HG03565 (cell line): ENCODE measurements around the gene CLEC11A.

ENCODE experiments used
- ATAC-seq: cut with Tn5 transposase; IDR thresholded peaks from one replicate; pipeline ENCODE4 v1.9.1; 2021; ENCODE audit warnings: mild to moderate bottlenecking, moderate library complexity; ENCODE audit not compliant: unreplicated experiment

Gene CLEC11A

DNA sequence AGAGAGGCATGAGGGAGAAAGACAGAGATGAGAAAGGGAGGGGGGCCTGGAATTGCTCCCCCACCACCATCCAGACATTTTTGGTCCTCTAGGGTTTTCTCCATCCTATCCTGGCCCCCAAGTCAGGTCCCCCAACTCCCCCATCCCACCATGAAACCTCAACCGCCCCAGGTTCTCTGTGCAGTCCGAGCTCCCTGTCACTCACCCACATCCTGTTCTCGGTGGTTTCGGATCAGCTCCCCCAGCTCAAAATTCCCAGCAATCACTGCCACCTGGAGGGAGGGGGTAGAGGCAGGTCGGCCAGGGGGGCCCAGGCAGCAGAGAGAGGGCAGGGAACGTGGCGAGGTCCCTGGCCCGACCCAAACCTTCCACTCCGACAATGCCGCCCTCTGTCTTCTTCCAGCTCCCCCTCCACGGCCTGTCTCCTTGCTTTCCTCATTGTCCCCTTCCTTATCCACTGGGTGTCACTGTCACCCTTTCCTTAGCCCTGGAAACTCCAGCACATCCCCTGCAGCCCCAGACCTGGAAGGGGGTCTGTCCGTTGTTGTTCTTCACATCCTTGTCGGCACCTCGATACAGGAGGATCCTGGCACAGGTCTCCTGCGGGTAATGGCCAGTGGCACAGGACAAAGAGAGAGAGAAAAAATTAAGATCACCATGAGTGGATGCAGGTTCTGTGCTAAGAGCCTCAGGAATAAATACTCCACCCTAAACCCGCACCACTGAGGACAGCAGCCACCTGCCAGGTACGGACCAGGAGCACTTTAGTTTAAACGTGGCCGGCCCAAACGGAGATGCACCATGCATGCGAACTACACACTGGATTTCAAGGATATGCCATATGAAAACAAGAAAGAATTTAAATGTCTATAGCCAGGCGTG is 19.0 kb upstream of the CLEC11A start:
- ATAC-seq: no peak

DNA sequence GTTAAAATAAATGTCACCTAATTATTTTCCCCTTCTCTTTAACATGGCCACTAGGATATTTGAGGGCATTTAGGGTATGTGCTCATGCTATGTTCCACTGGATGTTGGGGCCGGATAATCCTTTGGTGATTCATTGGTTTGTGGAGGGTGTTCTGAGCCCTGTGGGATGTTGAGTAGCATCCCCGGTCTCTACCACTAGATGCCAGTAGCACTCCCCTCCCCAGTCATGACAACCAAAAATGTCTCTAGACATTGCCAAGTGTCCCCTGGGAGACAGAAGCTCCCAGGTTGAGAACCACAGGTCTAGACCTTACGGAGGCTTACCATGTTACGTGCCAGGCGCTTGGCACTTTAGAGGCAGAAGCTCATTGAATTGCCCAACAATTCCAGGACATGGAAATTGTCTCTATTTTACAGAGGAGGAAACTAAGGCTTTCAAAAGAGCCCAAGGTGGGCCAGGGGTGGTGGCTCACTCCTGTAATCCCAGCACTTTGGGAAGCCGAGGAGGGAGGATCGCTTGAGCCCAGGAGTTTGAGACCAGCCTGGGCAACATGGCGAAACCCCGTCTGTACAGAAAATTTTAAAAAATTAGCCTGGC is 17.6 kb upstream of the CLEC11A start:
- no peak for ATAC-seq

DNA sequence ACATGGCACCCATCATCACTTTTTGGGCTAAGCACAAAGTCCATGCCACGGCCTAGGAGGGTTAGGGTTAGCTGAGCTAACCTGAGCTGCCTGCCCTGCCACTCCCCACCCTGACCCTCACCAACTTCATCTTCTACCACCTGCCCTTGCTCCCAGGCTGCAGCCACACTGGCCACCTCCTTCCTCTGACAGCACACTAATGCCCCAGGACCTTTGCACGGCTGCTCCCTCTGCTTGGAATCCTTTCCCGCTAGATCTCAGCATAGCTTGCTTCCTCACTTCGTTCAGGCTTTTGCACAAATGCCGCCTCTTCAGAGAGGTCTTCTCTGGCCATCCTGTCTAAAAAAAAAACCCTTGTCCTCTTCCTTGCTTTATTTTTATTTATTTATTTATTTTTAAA is 16.8 kb upstream of the CLEC11A start:
- ATAC-seq: no peak

DNA sequence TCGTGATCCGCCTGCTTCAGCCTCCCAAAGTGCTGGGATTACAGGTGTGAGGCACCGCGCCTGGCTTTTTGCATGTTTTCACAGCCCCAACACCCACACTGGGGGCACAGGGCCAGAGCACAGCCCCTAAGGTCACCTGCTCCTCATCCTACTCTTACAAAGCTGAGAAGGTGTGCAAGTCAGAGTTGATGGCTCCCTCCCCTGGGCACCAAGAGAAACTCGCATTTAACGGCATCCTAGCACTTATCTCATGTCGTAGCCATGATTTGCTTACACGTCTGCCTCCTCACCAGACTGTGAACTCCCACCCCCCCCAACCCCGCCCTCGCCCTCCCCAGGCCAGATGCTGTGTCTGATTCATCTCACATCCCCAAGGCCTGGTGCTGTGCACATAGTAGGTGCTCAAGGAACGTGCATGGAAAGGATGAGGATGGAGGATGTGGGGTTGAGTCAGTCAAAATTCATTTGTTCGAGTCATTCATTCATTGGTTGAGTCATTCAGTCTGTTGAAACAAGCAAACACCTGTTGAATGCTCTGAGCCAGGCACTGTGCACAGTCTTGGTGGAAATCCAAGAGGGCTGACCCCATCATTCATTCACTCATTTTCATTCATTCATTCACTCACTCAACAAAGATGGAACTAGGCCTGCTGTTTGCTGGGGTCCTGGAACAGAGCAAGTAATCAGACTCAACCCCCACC is 14.8 kb upstream of the CLEC11A start:
- no peak for ATAC-seq

DNA sequence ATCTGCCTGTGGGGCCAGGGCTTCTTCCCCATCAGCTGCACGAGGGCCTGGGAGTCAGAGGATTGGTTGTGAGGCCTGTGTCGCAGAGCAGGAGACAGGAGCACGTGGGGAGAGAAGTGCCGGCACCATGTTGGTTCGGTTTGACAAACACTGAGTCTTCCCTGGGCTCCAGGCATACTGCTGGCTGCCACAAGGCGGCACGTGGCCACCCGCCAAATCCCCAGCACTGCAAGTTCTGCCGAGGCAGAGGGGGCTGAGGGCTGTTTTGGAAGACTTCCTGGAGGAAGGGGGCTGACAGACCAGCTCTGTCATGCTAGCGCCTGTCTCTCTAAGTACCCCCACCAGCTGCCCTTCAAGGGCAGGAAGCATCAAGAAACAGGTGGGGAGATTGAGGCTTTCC is 13.1 kb upstream of the CLEC11A start:
- no peak for ATAC-seq

DNA sequence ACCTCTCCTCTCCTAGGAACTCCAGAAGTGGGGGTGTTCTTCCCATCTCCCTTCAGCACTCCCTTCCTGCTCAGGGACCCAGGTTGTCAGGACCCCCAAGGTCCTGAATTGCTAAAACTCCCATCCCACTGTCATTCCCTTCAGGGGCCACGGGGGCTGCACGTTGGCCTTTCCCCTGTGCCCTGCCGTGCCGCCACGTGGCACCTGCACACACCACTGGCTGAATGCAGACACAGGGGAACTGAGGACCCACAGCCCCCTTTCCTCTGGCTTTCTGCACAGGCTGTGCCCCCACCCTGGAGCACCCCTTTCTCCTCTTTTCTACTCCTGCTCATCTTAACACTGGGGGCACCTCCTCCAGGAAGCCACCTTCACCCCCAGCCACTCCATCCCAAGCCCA is 12.6 kb upstream of the CLEC11A start:
- no peak for ATAC-seq

DNA sequence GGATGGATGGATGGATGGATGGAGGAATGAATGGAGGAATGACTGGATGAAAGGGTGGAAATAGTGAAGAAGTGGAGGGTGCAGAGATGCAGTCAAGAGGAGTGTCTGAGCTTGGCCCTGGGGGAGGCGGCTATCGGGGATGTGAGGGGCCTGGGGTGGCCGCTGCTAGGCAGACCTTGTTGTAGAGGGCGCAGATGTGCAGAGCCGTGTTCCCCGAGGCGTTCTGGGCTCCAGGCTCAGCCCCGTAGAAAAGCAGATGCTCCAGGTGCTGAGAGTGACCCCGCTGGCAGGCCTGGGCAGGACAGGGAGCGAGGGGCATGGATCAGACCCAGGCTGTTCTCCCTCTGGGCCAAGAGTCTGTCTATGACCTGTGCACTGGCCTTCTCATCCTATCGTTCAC is 12.0 kb upstream of the CLEC11A start:
- ATAC-seq: no peak

DNA sequence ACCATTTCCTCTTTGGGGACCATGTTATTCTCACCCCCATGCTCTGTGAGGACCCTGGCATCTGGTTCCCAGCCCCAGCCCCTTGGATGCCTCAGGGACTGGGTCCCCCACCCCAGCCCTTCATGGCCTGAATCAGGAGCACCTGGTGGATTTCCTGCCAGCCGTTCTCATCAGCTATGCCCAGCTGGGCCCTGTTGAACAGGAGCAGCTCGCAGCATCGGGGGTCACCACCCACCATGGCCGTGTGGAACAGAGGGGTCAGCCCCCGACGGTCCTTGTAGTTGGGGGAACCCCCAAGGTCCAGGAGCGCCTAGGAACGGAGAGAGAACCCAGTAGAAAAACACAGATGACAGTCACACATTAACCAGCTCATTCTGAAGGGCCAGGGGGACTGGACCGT is 11.4 kb upstream of the CLEC11A start:
- ATAC-seq: no peak

DNA sequence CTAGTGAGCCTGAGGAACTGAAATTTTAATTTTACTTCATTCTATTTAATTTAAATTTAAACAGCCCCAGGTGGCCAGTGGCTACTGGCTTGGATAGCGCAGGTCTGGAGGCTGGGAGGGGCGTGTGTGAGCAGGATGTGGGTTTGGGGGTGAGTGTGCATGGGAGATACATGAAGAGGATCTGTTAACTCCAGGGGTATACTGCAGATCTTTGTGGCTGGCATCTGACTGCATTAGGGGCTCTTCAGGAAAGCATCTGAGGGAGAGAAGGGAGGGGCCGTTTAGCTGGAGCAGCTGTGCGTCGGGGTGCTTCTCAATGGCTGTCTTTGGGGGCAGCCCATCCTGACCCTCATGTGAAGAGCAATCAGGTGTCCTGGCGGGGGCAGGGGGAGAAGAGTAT is 10.3 kb upstream of the CLEC11A start:
- no peak for ATAC-seq

DNA sequence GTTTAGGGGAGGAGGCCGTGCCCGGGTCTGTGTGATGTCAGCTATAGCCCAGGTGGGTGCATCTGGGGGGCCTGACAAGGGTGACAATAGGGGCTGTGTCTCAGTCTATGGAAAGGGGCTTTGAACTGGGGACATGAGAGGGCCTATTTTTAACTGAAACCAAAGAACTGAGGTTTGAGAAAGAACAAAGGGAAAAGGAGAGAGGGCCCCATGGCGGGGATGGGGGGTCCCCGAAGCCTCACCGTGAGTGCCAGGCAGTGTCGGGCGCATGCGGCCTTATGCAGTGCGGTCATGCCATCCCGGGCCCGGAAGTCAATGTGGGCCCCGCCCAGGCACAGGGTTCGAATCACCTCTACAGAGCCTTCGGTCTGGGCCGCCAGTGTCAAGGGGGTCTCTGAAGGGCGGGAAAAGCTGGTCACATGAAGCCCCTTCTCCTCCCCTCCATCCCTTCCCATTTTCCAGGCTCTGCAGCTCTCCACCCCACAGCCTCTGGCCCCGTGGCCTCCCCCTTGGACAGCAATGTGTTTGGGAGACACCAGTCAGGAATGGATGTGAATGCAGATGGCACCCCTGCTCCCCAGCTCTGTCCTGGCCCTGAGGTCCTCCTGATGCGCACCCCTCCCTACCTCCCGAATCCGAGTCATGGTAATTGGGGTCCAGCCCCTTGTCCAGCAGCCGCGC is 9.5 kb upstream of the CLEC11A start:
- no peak for ATAC-seq

DNA sequence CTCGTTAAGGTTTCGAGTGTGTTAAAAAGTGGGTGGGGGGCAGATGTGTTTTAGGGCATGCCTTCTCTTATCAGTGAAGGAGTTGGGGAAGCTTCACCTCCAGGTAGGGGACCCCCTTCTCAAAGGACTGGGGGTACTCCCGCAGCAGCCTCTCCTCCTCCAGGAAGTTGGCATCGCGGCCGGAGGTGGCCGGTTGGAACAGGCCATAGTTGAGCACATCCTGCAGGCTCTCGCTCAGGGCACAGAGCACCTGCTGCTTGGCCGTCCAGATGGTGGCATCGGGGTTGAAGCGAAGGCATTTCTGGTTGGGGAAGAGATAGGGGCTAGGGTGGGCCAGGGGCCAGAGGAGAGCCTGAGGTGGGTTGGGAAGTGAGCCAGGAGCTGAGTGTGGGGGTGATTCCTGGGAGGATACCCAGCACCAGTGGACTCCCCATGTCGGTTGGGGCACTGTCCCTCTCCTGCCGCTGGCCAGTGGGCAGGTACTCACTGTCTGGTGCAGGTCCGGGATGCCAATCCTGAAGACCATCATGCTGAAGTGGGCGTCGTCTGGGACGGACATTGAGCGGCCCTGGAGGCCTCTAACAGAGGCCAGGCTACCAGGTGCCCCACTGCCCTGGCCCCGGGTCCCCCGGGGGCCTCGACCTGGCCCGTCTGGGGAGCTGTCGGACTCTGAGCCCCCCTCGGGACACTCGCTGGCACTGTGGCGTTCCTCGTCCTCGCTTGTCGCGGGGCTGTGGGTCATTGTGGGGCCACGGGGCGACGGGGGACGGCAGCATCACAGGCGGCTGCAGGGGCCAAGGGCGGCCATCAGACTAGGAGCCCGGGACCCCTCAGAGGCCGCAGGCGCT is 6.8 kb upstream of the CLEC11A start:
- no peak for ATAC-seq

DNA sequence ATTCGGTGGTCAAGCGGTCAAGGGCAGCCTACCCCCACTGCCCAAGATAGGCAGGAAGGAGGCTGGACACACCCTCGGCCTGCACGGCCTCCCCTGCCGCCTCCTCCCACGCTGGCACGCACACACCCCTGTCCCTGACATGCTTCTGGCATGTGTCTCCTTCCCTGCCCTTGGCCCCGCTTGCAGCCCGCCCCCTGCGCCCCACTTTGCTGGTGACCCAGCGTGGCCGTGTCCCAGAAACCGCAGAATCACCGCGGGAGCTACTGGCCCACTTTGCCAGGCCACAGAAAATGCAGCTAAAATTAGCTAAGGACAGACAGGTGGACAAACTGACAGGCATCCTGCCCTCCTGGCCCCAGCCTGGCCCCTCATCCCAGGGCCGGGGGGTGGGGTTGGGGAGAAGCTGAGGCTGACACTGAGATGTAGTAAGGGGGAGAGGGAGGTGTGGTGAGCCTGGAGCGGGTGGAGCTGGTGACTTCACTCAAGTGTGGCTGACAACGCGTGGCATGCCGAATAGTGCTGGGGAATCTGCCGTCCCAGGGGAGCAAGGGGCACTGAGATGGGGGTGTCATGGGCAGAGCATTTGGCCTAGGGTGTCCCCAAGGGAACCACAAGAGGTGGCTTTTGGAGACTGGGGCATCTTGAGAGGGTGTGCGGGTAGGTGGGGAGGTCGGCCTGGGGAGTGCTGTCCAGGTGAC is 6.0 kb upstream of the CLEC11A start:
- no peak for ATAC-seq

DNA sequence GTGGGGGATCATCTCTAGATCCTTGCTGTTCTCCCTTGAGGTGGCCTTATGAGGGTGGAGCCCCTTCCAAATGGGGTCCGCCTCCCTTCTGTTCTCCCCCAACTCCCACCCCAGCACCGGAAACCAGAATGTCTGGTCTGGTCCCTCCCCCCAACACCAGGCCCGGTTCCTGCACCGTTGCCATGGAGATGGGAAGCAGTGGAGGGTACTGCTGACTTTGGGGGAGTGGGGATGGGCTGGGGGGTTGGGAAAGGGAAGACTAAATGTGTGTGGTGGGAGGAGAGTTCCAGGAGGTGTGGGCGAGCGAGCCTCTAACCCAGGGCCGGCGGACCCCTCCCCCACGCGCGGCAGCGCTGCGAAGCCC is 5.3 kb upstream of the CLEC11A start:
- ATAC-seq: no peak

DNA sequence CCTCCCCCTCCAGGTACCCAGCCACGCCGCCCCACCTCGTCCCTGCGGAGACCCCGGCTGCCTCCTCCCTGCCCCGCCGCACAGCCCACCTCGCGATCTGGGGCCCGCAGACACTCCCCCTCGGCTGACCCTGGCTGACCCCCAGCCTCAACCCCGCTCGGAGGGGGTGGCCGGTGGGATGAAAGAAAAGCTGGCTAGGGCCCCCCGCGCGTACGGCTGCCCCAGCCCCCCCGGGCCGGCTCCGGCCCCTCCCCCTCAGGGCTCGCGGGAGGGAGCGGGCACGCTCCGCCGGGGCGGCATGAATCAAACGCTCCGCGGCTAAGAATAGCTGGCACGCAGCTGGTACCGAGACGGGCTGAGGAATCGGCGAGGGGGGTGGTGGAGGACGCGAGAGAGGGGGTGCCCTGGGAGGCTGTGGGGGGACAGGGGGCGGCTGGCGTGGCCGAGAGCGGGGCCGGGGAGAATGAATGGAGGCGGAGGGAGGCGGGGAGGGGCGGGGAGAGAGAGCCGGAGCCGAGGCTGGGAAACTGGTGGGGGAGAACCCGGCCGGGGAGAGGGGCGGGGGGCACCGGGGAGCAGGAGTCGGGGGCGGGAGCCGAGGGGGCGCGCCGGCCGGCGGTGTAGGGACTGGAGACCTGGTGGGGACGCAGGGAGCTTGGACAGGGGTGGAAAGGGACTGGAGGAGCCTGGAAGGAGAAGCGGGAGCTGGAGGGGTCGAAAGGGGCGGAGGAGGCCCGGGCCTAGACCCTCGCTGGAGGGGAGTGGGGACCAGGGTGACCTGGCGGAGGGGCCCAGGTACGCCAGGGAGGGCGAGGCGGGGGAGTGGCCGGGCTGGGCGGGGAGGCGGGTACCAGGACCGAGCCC is 4.7 kb upstream of the CLEC11A start:
- no peak for ATAC-seq

DNA sequence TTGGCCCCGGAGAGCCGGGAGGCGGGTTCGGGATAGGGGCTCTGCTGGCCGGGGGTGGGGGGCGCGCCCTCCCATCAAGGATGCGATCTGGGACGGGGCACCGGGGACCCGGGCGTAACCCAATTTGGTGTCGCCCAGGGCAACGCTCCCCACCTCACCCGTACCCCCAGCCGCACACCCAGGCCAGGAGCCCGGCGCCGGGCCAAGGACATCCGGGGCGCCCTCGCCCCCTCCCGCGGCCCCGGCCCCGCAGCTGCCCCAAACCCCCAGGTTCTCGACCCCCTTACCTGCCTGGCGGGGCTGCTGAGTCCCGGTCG is 4.1 kb upstream of the CLEC11A start:
- no peak for ATAC-seq

DNA sequence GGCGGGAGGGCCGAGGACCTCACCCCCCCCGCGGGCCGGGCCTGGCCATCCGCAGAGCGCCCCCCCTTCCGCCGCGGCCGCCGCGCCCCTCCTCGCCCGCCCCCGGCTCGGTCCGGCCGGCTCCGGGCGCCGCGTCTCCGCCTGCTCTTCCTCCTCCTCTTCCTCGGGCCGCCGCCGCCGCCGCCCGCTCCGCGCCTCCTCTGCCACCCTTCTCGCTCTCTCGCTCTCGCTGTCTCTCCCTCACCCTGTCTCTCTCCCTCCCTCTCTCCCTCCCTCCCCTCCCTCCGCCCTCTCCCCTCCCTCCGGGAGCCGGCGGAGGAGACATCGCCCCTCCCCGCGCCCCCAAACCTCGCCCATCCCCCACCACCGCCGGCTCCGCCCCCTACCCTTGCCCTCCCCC is 3.6 kb upstream of the CLEC11A start, which contains the start of gene SHANK1:
Gene SHANK1, minus strand, starts transcription at position 237 of the 400 bp plus-strand sequence. CDS start 2,883 bp downstream, outside the sequence.
- no peak for ATAC-seq

DNA sequence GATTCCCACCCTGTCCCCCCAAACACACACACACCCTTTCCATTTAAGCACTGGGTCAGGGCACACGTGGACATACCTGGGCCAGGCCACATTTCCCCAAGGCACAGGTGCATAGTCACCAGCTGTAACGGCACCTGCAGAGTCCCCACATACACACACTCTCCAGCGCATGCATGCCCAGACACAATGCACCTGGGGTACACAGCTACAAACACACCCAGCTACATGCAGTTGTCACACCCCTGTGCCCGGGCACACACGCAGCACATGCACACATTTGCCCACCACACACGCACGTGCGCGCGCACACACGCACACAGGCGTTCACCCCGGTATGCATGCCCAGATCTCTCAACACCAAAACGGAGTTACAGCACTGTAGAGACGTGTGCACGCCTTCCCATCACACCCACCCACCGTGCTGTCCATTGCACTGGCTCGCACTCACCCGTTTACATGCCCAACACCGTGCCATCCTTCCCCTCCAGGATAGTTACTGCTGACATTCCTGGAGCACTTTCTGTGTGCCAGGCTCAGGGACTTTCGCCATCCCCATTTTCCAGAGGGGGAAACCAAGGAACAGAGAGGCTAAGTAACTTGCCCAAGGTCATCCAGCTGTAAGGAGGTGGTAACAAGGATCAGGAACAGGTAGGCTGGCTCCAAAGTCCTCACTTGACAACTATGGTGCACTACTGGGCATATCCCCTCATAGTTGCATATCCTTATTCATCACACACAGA is 2.8 kb upstream of the CLEC11A start:
- ATAC-seq: no peak

DNA sequence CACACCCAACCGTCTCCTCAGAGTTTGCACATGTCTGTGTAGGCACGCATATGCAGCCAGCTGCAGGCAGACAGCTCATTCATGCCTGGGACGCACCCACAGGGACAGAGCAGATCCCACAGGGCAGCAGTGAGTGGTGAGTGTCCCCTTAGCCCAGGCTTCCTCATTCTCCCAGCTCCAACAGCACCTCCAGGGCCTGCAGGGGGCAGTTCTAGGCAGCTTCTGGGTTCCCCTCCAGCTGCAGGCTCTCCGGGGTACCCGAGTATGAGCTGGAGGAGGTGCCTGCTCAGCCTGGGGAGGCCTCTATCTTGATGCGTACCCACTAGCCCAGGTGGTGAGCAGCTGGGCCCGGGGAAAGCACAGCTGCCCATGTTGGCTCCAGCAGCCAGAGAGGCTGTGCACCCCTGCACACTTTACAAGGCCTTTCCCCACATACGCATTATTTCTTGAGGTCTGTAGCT is 2.2 kb upstream of the CLEC11A start:
- no peak for ATAC-seq
